Endodermal cell (in vitro differentiated cells): ENCODE measurements around the gene TGFB2. TPM values are rescaled to one million over a fixed set of nuclear protein-coding genes. Genes with fewer than 3 reads are reported as not detected.

Source experiments
- DNase-seq: peaks from one replicate; pipeline ENCODE4 v3.0.0-alpha.2; 2017
- H3K27ac ChIP-seq: 2 replicates; pipeline ENCODE4 v1.5.1; 2013; ENCODE audit warnings: mild to moderate bottlenecking, low read depth, low read length, moderate library complexity
- H3K27me3 ChIP-seq: 2 replicates; pipeline ENCODE4 v1.6.1; 2013; ENCODE audit warnings: mild to moderate bottlenecking, low read length, moderate library complexity; ENCODE audit not compliant: insufficient read depth, control insufficient read depth, poor library complexity, severe bottlenecking
- H3K36me3 ChIP-seq: 2 replicates; pipeline ENCODE4 v1.7.0; 2013; ENCODE audit warnings: mild to moderate bottlenecking, low read length, moderate library complexity; ENCODE audit not compliant: control insufficient read depth, insufficient read depth
- H3K4me1 ChIP-seq: one replicate; pipeline ENCODE4 v1.7.0; 2013; ENCODE audit warnings: low read length; ENCODE audit not compliant: control insufficient read depth, insufficient read depth
- H3K4me3 ChIP-seq: 2 replicates; pipeline ENCODE4 v1.5.1; 2013; ENCODE audit warnings: mild to moderate bottlenecking, low read length, moderate library complexity
- H3K9ac ChIP-seq: 2 replicates; pipeline ENCODE4 v1.6.1; 2013; ENCODE audit warnings: mild to moderate bottlenecking, low read length, moderate library complexity; ENCODE audit not compliant: poor library complexity, severe bottlenecking; ENCODE audit errors: extremely low read depth
- H3K9me3 ChIP-seq: 2 replicates; pipeline ENCODE4 v1.6.1; 2013; ENCODE audit warnings: mild to moderate bottlenecking, low read length, moderate library complexity; ENCODE audit not compliant: control insufficient read depth
- H3K27ac Mint-ChIP-seq: 2 replicates; pipeline ENCODE4 v1.8.0; 2020; ENCODE audit warnings: mixed read lengths
- H3K27me3 Mint-ChIP-seq: 2 replicates; pipeline ENCODE4 v1.8.0; 2021; ENCODE audit warnings: mild to moderate bottlenecking, mixed read lengths; ENCODE audit not compliant: insufficient read depth
- H3K36me3 Mint-ChIP-seq: 2 replicates; pipeline ENCODE4 v1.8.0; 2020; ENCODE audit warnings: low read depth, mixed read lengths
- H3K4me1 Mint-ChIP-seq: 2 replicates; pipeline ENCODE4 v1.8.0; 2020; ENCODE audit warnings: mixed read lengths
- H3K4me3 Mint-ChIP-seq: 2 replicates; pipeline ENCODE4 v1.8.0; 2020; ENCODE audit warnings: mild to moderate bottlenecking, moderate library complexity, mixed read lengths
- H3K9me3 Mint-ChIP-seq: 2 replicates; pipeline ENCODE4 v1.8.0; 2020; ENCODE audit warnings: mild to moderate bottlenecking, mixed read lengths
- CTCF ChIP-seq: fragments of 200-600 bp; sonication (generic); conservative IDR thresholded peaks from 2 replicates; pipeline ENCODE4 v1.5.0; 2021; ENCODE audit warnings: antibody characterized with exemption, mild to moderate bottlenecking
- WGBS, 2 experiments: methylation state at CpG; one replicate each; pipeline versions ENCODE4 v1.1.5 to v1.1.7; 2013; ENCODE audit warnings: missing lambda C conversion rate in 2 of 2, mixed read lengths in 1 of 2; ENCODE audit not compliant: insufficient coverage in 1 of 2, insufficient read length in 1 of 2; 5-methylcytosine and 5-hydroxymethylcytosine counted together
- total RNA-seq, 2 donors: library from RNA; stranded (reverse); fragmentation: NEBNext Ultra II Directional in 1 of 2; extraction: Animal tissue kit (Norgen Biotek cat#: 25700) in 1 of 2; gene quantifications; 2 replicates in 1 of 2; 3 replicates in 1 of 2; pipeline ENCODE4 v1.2.1, GENCODE V29; 2021

TGFB2 gene
- total RNA-seq, 2 donors from 2014 or later, result 0.11 to 1.2 TPM

- Mint-ChIP-seq H3K27me3 (peaks cover 2% of the 10 kb centered on the region), H3K36me3 (no peaks in the 10 kb centered on the region), H3K27ac (no peak overlapping the region), H3K4me3 (no peak overlapping the region), H3K4me1 (peaks cover 2% of the 10 kb centered on the region), H3K9me3 (no peaks in the 10 kb centered on the region)
- H3K4me1 ChIP-seq, result peaks cover 4% of the 10 kb centered on the region
- no peak overlapping the region for H3K9ac ChIP-seq
- no peaks in the 10 kb centered on the region for H3K9me3 ChIP-seq
- no peaks in the 10 kb centered on the region for H3K27me3 ChIP-seq
- no peak overlapping the region for H3K4me3 ChIP-seq
- no peaks in the 10 kb centered on the region for H3K36me3 ChIP-seq
- 68 to 78% methylated on average over 3 to 4 of the region's 4 CpGs for WGBS, 2 experiments
- TF ChIP-seq CTCF, result no peak
- DNase-seq, result no peak
- H3K27ac ChIP-seq, result no peak overlapping the region
Observed at GRCh38 chr1:218355278-218355677, 10.1 kb downstream of the TGFB2 start.

- Histone ChIP-seq H3K36me3 (no peaks in the 10 kb centered on the region), H3K4me1 (peaks cover 4% of the 10 kb centered on the region), H3K27ac (no peak overlapping the region), H3K4me3 (no peak overlapping the region), H3K9me3 (no peaks in the 10 kb centered on the region), H3K27me3 (no peaks in the 10 kb centered on the region), H3K9ac (no peak overlapping the region)
- no peaks in the 10 kb centered on the region for H3K9me3 Mint-ChIP-seq
- WGBS, 2 experiments, result 92 to 95% methylated on average over 8 to 10 of the region's 10 CpGs
- H3K27me3 Mint-ChIP-seq, result peaks cover 2% of the 10 kb centered on the region
- H3K4me3 Mint-ChIP-seq, result no peak overlapping the region
- H3K36me3 Mint-ChIP-seq, result no peaks in the 10 kb centered on the region
- H3K27ac Mint-ChIP-seq, result no peak overlapping the region
- no peak for TF ChIP-seq CTCF
- no peak for DNase-seq
- peaks cover 2% of the 10 kb centered on the region for H3K4me1 Mint-ChIP-seq
Observed at GRCh38 chr1:218357211-218357892, 12.2 kb downstream of the TGFB2 start.

GRCh38 chr1:218357893-218358232 is 12.7 kb downstream of the TGFB2 start:
- H3K36me3 ChIP-seq, result no peaks in the 10 kb centered on the region
- Mint-ChIP-seq H3K4me1 (peaks cover 2% of the 10 kb centered on the region), H3K9me3 (no peaks in the 10 kb centered on the region), H3K27me3 (no peaks in the 10 kb centered on the region), H3K36me3 (no peaks in the 10 kb centered on the region), H3K4me3 (no peak overlapping the region), H3K27ac (no peak overlapping the region)
- TF ChIP-seq CTCF, result no peak
- H3K4me1 ChIP-seq, result peaks cover 4% of the 10 kb centered on the region
- no peaks in the 10 kb centered on the region for H3K9me3 ChIP-seq
- WGBS, 2 experiments, result 83 to 100% methylated on average over 2 of the region's 3 CpGs
- no peaks in the 10 kb centered on the region for H3K27me3 ChIP-seq
- H3K27ac ChIP-seq, result no peak overlapping the region
- no peak overlapping the region for H3K4me3 ChIP-seq
- no peak for DNase-seq
- H3K9ac ChIP-seq, result no peak overlapping the region
